Bronchial epithelial cell (primary cell): ENCODE results near the gene FAM78B. TPM values are rescaled to one million over a fixed set of nuclear protein-coding genes. Genes with fewer than 3 reads are reported as not detected.

Source experiments
- DNase-seq: peaks from one replicate; pipeline ENCODE4 v3.0.0-alpha.2; 2010; ENCODE audit warnings: low read depth
- FAIRE-seq: peaks from 2 replicates; lab custom pipeline; 2011; peaks lifted over from hg19 to GRCh38; lab: Jason Lieb, UNC
- H3K27me3 ChIP-seq: 2 replicates; pipeline ENCODE4 v1.5.1; 2011; ENCODE audit warnings: low read length; ENCODE audit not compliant: control insufficient read depth, insufficient read depth
- H3K36me3 ChIP-seq: 2 replicates; pipeline ENCODE4 v1.5.1; 2011; ENCODE audit warnings: low read length; ENCODE audit not compliant: control insufficient read depth, insufficient read depth
- H3K4me3 ChIP-seq: 2 replicates; pipeline ENCODE4 v1.5.1; 2011; ENCODE audit warnings: mild to moderate bottlenecking, low read depth, low read length, control low read depth
- CTCF ChIP-seq: IDR thresholded peaks from 2 replicates; pipeline ENCODE4 v1.5.1; 2011; ENCODE audit warnings: mild to moderate bottlenecking, moderate library complexity, low read length, control low read depth, inconsistent platforms; ENCODE audit not compliant: insufficient read depth, severe bottlenecking
- total RNA-seq: library from RNA; depleted of rRNA; stranded (reverse); fragments of >200 nt; gene quantifications from 2 replicates; pipeline ENCODE4 v1.2.1, GENCODE V29; 2014

The FAM78B gene
- total RNA-seq, 1 donor from 2014 or later = 0.26 TPM

GRCh38 chr1:166170075-166170474 is 3.3 kb upstream of the FAM78B start:
- H3K27me3 ChIP-seq = peaks cover 2% of the 10 kb centered on the region
- no peaks in the 10 kb centered on the region for H3K36me3 ChIP-seq
- DNase-seq (no peak), FAIRE-seq (no peak)
- H3K4me3 ChIP-seq = no peak overlapping the region
- TF ChIP-seq CTCF = no peak

- TF ChIP-seq CTCF = no peak
- Histone ChIP-seq H3K36me3 (no peaks in the 10 kb centered on the region), H3K4me3 (no peak overlapping the region), H3K27me3 (peaks cover 7% of the 10 kb centered on the region)
- DNase-seq = no peak
- FAIRE-seq = no peak
These were observed 2.4 kb upstream of the FAM78B start for GRCh38 chr1:166169182-166169581.

GRCh38 chr1:166167572-166167925 is 748 bp upstream of the FAM78B start:
- Histone ChIP-seq H3K36me3 (no peaks in the 10 kb centered on the region), H3K27me3 (peaks cover 9% of the 10 kb centered on the region), H3K4me3 (peak overlapping the region; percentile 53)
- FAIRE-seq = no peak
- no peak for TF ChIP-seq CTCF
- no peak for DNase-seq

GRCh38 chr1:166166329-166166697 is 488 bp downstream of the FAM78B start:
- Histone ChIP-seq H3K36me3 (no peaks in the 10 kb centered on the region), H3K27me3 (peaks cover 9% of the 10 kb centered on the region), H3K4me3 (peak overlapping the region; percentile 53)
- TF ChIP-seq CTCF = no peak
- DNase-seq (no peak), FAIRE-seq (no peak)

DNA sequence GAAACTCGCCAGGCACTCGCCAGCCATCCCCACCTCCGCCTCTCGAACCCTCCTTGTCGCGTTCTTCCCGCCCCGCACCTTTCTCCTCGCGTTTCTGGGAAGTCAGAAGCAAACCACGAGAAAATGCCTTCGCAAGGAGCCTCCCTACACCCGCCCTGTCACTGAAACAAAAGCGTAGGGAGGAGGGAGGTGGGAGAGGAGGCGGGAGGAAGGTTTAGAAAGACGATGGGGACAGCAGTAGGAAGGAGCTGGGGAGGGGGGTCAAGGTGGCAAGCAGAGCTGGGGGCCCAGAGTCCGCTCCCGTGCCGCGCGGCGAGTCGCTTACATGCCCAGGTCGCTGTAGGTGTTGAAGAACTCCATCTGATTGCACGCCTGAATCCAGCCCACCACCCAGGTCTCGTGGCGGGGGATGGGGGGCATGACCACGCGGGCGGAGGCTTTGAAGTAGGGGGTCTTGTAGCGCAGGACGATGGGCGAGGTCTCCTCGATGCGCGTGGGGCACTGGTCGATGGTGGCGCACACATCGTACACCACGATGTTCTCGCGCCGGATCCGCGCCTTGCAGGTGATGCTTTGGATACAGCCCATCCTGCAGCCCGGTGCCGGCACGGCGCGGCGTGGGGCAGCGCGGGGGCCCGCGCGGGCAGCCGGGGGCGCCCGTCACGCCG is 1.0 kb downstream of the FAM78B start:
- TF ChIP-seq CTCF = no peak
- H3K4me3 ChIP-seq = peak overlapping the region; percentile 53
- H3K27me3 ChIP-seq = peaks cover 9% of the 10 kb centered on the region
- DNase-seq = no peak
- no peaks in the 10 kb centered on the region for H3K36me3 ChIP-seq
- no peak for FAIRE-seq

GRCh38 chr1:166164995-166165660 is 1.7 kb downstream of the FAM78B start:
- Histone ChIP-seq H3K4me3 (no peak overlapping the region), H3K27me3 (peaks cover 9% of the 10 kb centered on the region), H3K36me3 (no peaks in the 10 kb centered on the region)
- no peak for FAIRE-seq
- peak; percentile 40 for TF ChIP-seq CTCF
- no peak for DNase-seq
